Activated naive CD8-positive, alpha-beta T cell treated with anti-CD3 and anti-CD28 coated beads, Interleukin-2, amount 50 U/mL, for 16 hours (primary cell): Measurements from ENCODE around the gene SEPTIN14.
"Not testable (repeated sequence)": the region's sequence is repeated elsewhere in the genome, so short reads cannot be mapped to it uniquely, and the experiment has no call there.

ENCODE experiments used
- DNase-seq: peaks from one replicate; pipeline ENCODE4 v3.0.0-alpha.2; 2020; ENCODE audit warnings: low read depth, low spot score

SEPTIN14 gene

GRCh38 chr7:55862652-55863051 is at the start of gene SEPTIN14:
Gene SEPTIN14 (minus strand): TSS chr7:55862752. CDS start chr7:55861996, 756 bp downstream.
- DNase-seq: not testable (repeated sequence)

GRCh38 chr7:55903985-55904759 is 41.6 kb upstream of the SEPTIN14 start:
- no peak for DNase-seq

- DNase-seq: not testable (repeated sequence)
Measured at GRCh38 chr7:55901059-55901458, 38.5 kb upstream of the SEPTIN14 start.

GRCh38 chr7:55898287-55898686 is 35.7 kb upstream of the SEPTIN14 start:
- DNase-seq: no peak

GRCh38 chr7:55895021-55895420 is 32.5 kb upstream of the SEPTIN14 start:
- no peak for DNase-seq

GRCh38 chr7:55893940-55894339 is 31.4 kb upstream of the SEPTIN14 start:
- no peak for DNase-seq

- not testable (repeated sequence) for DNase-seq
Measured at GRCh38 chr7:55888378-55888777, 25.8 kb upstream of the SEPTIN14 start.

GRCh38 chr7:55887821-55888247 is 25.3 kb upstream of the SEPTIN14 start:
- DNase-seq: no peak

- no peak for DNase-seq
Measured at GRCh38 chr7:55884321-55884720, 21.8 kb upstream of the SEPTIN14 start.

GRCh38 chr7:55878691-55879090 is 16.1 kb upstream of the SEPTIN14 start:
- DNase-seq: no peak

GRCh38 chr7:55877308-55877707 is 14.8 kb upstream of the SEPTIN14 start:
- DNase-seq: no peak

GRCh38 chr7:55873765-55874164 is 11.2 kb upstream of the SEPTIN14 start:
- no peak for DNase-seq

- no peak for DNase-seq
Measured at GRCh38 chr7:55871932-55872485, 9.5 kb upstream of the SEPTIN14 start.

GRCh38 chr7:55868989-55869388 is 6.4 kb upstream of the SEPTIN14 start:
- not testable (repeated sequence) for DNase-seq

- not testable (repeated sequence) for DNase-seq
Measured at GRCh38 chr7:55845164-55845563, 17.4 kb downstream of the SEPTIN14 start.

GRCh38 chr7:55838595-55838994 is 24.0 kb downstream of the SEPTIN14 start:
- DNase-seq: no peak

- no peak for DNase-seq
Measured at GRCh38 chr7:55827577-55827976, 35.0 kb downstream of the SEPTIN14 start.

- no peak for DNase-seq
Measured at GRCh38 chr7:55818686-55819085, 43.9 kb downstream of the SEPTIN14 start.

GRCh38 chr7:55797260-55797659 is 65.3 kb downstream of the SEPTIN14 start:
- not testable (repeated sequence) for DNase-seq

GRCh38 chr7:55794527-55794926 is 68.0 kb downstream of the SEPTIN14 start:
- DNase-seq: no peak

- no peak for DNase-seq
Measured at GRCh38 chr7:55792048-55792447, 70.5 kb downstream of the SEPTIN14 start.

- no peak for DNase-seq
Measured at GRCh38 chr7:55787796-55788195, 74.8 kb downstream of the SEPTIN14 start.

GRCh38 chr7:55786901-55787300 is 75.7 kb downstream of the SEPTIN14 start:
- DNase-seq: no peak
